A549 (cell line): ENCODE data around the gene MINDY4. TPM values are rescaled to one million over a fixed set of nuclear protein-coding genes. Genes with fewer than 3 reads are reported as not detected.

Experiments
- ATAC-seq, 2 experiments: fragments of 200-7000 bp in 1 of 2; fragments of >200 bp in 1 of 2; cut with Nextera tagmentation in 1 of 2; cut with Tn5 transposase in 1 of 2; 3 replicates each; pipeline versions ENCODE4 v1.8.0 to v1.9.1; 2018 to 2020; ENCODE audit warnings: mild to moderate bottlenecking in 1 of 2, moderate library complexity in 1 of 2
- CTCF ChIA-PET: fragments of 300-600 bp; sonication (Branson Sonifier 250); formaldehyde crosslinking; extraction: SDS; loops from one replicate; lab custom pipeline; 2021; ENCODE audit warnings: antibody characterized with exemption, inconsistent platforms; lab: Yijun Ruan, JAX
- POLR2A ChIA-PET: fragments of 350-600 bp; formaldehyde crosslinking; extraction: SDS; loops from one replicate; lab custom pipeline; 2021; ENCODE audit warnings: antibody characterized with exemption, inconsistent platforms; lab: Yijun Ruan, JAX
- DNase-seq, 2 experiments: peaks; one replicate each; pipeline versions ENCODE4 v3.0.0 to v3.0.0-alpha.2; 2011 to 2016; ENCODE audit warnings: low read depth in 1 of 2, low spot score in 1 of 2
- FAIRE-seq: peaks from 2 replicates; lab custom pipeline; 2011; peaks lifted over from hg19 to GRCh38; lab: Jason Lieb, UNC
- H3K27ac ChIP-seq, 2 experiments: fragments of >200 bp; sonication (Bioruptor Twin); formaldehyde crosslinking; 3 replicates each; pipeline ENCODE4 v1.5.1; 2016 to 2017
- H3K4me1 ChIP-seq: fragments of >200 bp; sonication (Bioruptor Twin); formaldehyde crosslinking; 3 replicates; pipeline ENCODE4 v1.6.1; 2016
- H3K4me2 ChIP-seq: fragments of >200 bp; sonication (Bioruptor Twin); formaldehyde crosslinking; 3 replicates; pipeline ENCODE4 v1.6.1; 2016
- H3K4me3 ChIP-seq: fragments of >200 bp; sonication (Bioruptor Twin); formaldehyde crosslinking; 3 replicates; pipeline ENCODE4 v1.5.1; 2016
- H3K9me3 ChIP-seq: fragments of >200 bp; sonication (Bioruptor Twin); formaldehyde crosslinking; 3 replicates; pipeline ENCODE4 v1.6.1; 2016
- CBX2 ChIP-seq: fragments of 200-600 bp; sonication (generic); IDR thresholded peaks from 2 replicates; pipeline ENCODE4 v1.6.1; 2016; ENCODE audit warnings: low read depth, mild to moderate bottlenecking, borderline replicate concordance
- CHD2 ChIP-seq: fragments of 150-350 bp; IDR thresholded peaks from 2 replicates; pipeline ENCODE4 v1.6.1; 2014; ENCODE audit warnings: low read length; ENCODE audit not compliant: partially characterized antibody
- EHF ChIP-seq: fragments of 250-450 bp; sonication (Bioruptor Pico); IDR thresholded peaks from 2 replicates; pipeline ENCODE4 v1.5.0; 2020; ENCODE audit warnings: mild to moderate bottlenecking
- EHMT2 ChIP-seq: fragments of 200-600 bp; sonication (generic); IDR thresholded peaks from 2 replicates; pipeline ENCODE4 v1.6.1; 2016; ENCODE audit warnings: antibody characterized with exemption, low read depth, mild to moderate bottlenecking, moderate library complexity
- ESRRA ChIP-seq: fragments of 150-350 bp; IDR thresholded peaks from 2 replicates; pipeline ENCODE4 v1.6.1; 2014; ENCODE audit warnings: mild to moderate bottlenecking, low read length, borderline replicate concordance
- FOSL2 ChIP-seq, 2 experiments: fragments of 450-650 bp in 1 of 2; fragments of >200 bp in 1 of 2; sonication (Bioruptor Twin) in 1 of 2; formaldehyde crosslinking; IDR thresholded peaks; 2 replicates each; pipeline versions ENCODE4 v1.5.0 to v1.6.1; 2016 to 2020; ENCODE audit warnings: mild to moderate bottlenecking in 1 of 2, moderate library complexity in 1 of 2
- FOXS1 ChIP-seq: fragments of 250-450 bp; sonication (Bioruptor Pico); IDR thresholded peaks from 2 replicates; pipeline ENCODE4 v1.5.0; 2020; ENCODE audit warnings: mild to moderate bottlenecking, moderate library complexity
- HOXB13 ChIP-seq: fragments of 250-450 bp; sonication (Bioruptor Pico); IDR thresholded peaks from 2 replicates; pipeline ENCODE4 v1.5.0; 2020; ENCODE audit warnings: low read depth, mild to moderate bottlenecking, moderate library complexity
- HOXB5 ChIP-seq: fragments of 250-450 bp; sonication (Bioruptor Pico); IDR thresholded peaks from 2 replicates; pipeline ENCODE4 v1.5.0; 2020; ENCODE audit warnings: mild to moderate bottlenecking, moderate library complexity
- KDM1A ChIP-seq: fragments of 200-600 bp; sonication (generic); IDR thresholded peaks from 2 replicates; pipeline ENCODE4 v1.6.1; 2016; ENCODE audit warnings: low read depth, mild to moderate bottlenecking
- MAFK ChIP-seq: fragments of 450-650 bp; IDR thresholded peaks from 2 replicates; pipeline ENCODE4 v1.6.1; 2014; ENCODE audit not compliant: partially characterized antibody
- MAZ ChIP-seq: fragments of 150-350 bp; IDR thresholded peaks from 2 replicates; pipeline ENCODE4 v1.6.1; 2014; ENCODE audit warnings: antibody characterized with exemption, low read depth, low read length, borderline replicate concordance
- MYC ChIP-seq: IDR thresholded peaks from 2 replicates; pipeline ENCODE4 v1.6.1; 2012; ENCODE audit warnings: mild to moderate bottlenecking, inconsistent platforms, low read length, improper control_type of control experiment, borderline replicate concordance
- NFE2L2 ChIP-seq: fragments of 150-350 bp; conservative IDR thresholded peaks from 2 replicates; pipeline ENCODE4 v1.6.1; 2014; ENCODE audit warnings: low read length
- NPAS2 ChIP-seq: fragments of 250-450 bp; sonication (Bioruptor Pico); IDR thresholded peaks from 2 replicates; pipeline ENCODE4 v1.8.0; 2022; ENCODE audit warnings: mild to moderate bottlenecking, moderate library complexity, borderline replicate concordance
- PHF8 ChIP-seq: fragments of 200-600 bp; sonication (generic); IDR thresholded peaks from 2 replicates; pipeline ENCODE4 v1.6.1; 2016; ENCODE audit warnings: low read depth, mild to moderate bottlenecking, antibody characterized with exemption, moderate library complexity, borderline replicate concordance
- POLR2A ChIP-seq: IDR thresholded peaks from 2 replicates; pipeline ENCODE4 v1.6.1; 2012; ENCODE audit warnings: mild to moderate bottlenecking, low read length
- POLR2AphosphoS2 ChIP-seq: conservative IDR thresholded peaks from 2 replicates; pipeline ENCODE4 v1.6.1; 2012; ENCODE audit warnings: low read length, improper control_type of control experiment, inconsistent platforms
- RAD21 ChIP-seq, 2 experiments: fragments of >200 bp in 1 of 2; sonication (Bioruptor Twin) in 1 of 2; formaldehyde crosslinking in 1 of 2; IDR thresholded peaks in 1 of 2; conservative IDR thresholded peaks in 1 of 2; 2 replicates in 1 of 2; 3 replicates in 1 of 2; pipeline ENCODE4 v1.6.1; 2012 to 2018; ENCODE audit warnings: inconsistent platforms in 1 of 2
- RARB ChIP-seq: fragments of 250-450 bp; sonication (Bioruptor Pico); IDR thresholded peaks from 2 replicates; pipeline ENCODE4 v1.8.0; 2021; ENCODE audit warnings: mild to moderate bottlenecking, moderate library complexity
- RFX5 ChIP-seq: fragments of 450-650 bp; IDR thresholded peaks from 2 replicates; pipeline ENCODE4 v1.7.1; 2014; ENCODE audit warnings: antibody characterized with exemption, mild to moderate bottlenecking, moderate library complexity
- TFCP2L1 ChIP-seq: fragments of 250-450 bp; sonication (Bioruptor Pico); IDR thresholded peaks from 2 replicates; pipeline ENCODE4 v1.5.0; 2021; ENCODE audit warnings: mild to moderate bottlenecking
- TP53 ChIP-seq: fragments of 250-450 bp; sonication (Bioruptor Pico); IDR thresholded peaks from 2 replicates; pipeline ENCODE4 v1.5.0; 2021; ENCODE audit warnings: mild to moderate bottlenecking, moderate library complexity
- ZC3H11A ChIP-seq: fragments of 450-650 bp; IDR thresholded peaks from 2 replicates; pipeline ENCODE4 v1.6.1; 2014; ENCODE audit warnings: antibody characterized with exemption, mild to moderate bottlenecking
- ZSCAN20 ChIP-seq: fragments of 250-450 bp; sonication (Bioruptor Pico); IDR thresholded peaks from 2 replicates; pipeline ENCODE4 v1.8.0; 2022; ENCODE audit warnings: mild to moderate bottlenecking, moderate library complexity
- WGBS: methylation state at CpG from one replicate; pipeline ENCODE4 v1.1.6; 2017; ENCODE audit errors: missing lambda C conversion rate; 5-methylcytosine and 5-hydroxymethylcytosine counted together
- polyA plus RNA-seq, 4 experiments: library from polyadenylated mRNA; depleted of rRNA in 3 of 4; stranded (reverse); fragments of >200 nt; fragmentation: RNase III in 1 of 4; extraction: RNeasy Plus Mini Kit Qiagen cat#74134 plus additional on column Dnase treatment in 1 of 4; gene quantifications; 2 replicates in 3 of 4; 3 replicates in 1 of 4; pipeline ENCODE4 v1.2.3, GENCODE V29; 2011 to 2017
- TF ChIP-seq, protein P1 (sequence below): fragments of 250-450 bp; sonication (Bioruptor Pico); IDR thresholded peaks from 2 replicates; pipeline ENCODE4 v1.5.0; 2020; ENCODE audit warnings: low read depth, mild to moderate bottlenecking, moderate library complexity

The MINDY4 gene
- polyA plus RNA-seq, 2 of the 4 experiments (the other 2 are of a cell fraction) = 1.8 to 3.6 TPM

DNA sequence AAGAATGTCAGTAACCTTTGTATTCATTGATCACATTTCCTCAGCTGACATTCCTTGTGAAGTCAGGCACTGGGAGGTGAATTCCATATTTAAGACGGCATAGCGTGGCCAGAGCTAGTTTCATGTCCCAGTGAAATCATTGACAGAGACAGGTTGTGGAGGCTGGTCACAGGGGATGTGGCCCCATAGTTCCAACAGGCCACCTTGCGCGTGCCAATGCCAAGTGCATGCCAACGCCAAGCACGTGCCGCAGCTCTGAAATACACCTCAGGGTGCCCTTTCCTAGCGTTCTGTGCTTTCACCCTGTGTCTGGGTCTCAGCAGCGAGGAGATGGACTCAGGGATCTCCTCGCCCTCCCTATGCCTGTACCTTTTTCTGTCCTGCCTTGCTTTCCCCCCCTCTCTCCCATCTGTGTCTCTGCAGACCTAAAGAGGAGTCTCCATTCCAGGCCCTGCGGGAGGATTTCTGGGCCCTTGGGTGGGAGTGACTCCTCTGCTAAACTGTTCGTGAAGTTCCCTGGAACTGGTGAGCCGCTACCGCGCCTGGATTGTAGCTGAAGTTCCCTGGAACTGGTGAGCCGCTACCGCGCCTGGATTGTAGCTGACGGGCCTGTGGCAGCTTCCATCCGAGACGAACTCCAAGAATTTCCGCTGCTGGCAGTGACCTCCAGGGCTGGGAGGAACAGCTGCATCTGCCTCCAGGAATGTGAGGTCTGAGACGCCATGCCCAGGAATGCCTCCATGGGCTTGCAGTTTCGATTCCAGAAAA is 160.1 kb downstream of the MINDY4 start:
- Histone ChIP-seq H3K4me2 (no peak overlapping the region), H3K4me3 (no peak overlapping the region), H3K4me1 (no peaks in the 10 kb centered on the region), H3K9me3 (peaks cover 5% of the 10 kb centered on the region; the same call in 1 of the 3 replicates), H3K27ac (no peak overlapping the region)
- ChIA-PET CTCF (interaction anchor here (0.5 to 5.4 kb wide), 7 partner anchors 8 to 203 kb away, joined by 3 to 37 read pairs (median 3); no protein-coding TSS in a partner anchor), POLR2A (no interaction called here)
- WGBS = 78% methylated on average over 23 of the region's 24 CpGs
- FAIRE-seq (no peak), DNase-seq (no peak), ATAC-seq (no peak)
- TF ChIP-seq RARB (CRISPR knock-in tag) = no peak
- TF ChIP-seq RAD21 (conservative IDR thresholded peaks at IDR 0.05 in 1 of 2, IDR thresholded peaks at IDR 0.05 in 1 of 2) = no peak
- TF ChIP-seq FOSL2 (IDR thresholded peaks at IDR 0.05) = no peak
- no peak for TF ChIP-seq FOSL2 (CRISPR knock-in tag; IDR thresholded peaks at IDR 0.05)
- TF ChIP-seq KDM1A = no peak
- TF ChIP-seq TFCP2L1 (CRISPR knock-in tag) = no peak
- no peak for TF ChIP-seq ZSCAN20 (CRISPR knock-in tag)
- TF ChIP-seq CHD2 = no peak
- no peak for TF ChIP-seq ZC3H11A
- TF ChIP-seq EHMT2 = no peak
- no peak for TF ChIP-seq POLR2AphosphoS2
- TF ChIP-seq ESRRA = no peak
- TF ChIP-seq CBX2 = no peak
- no peak for TF ChIP-seq MAFK
- TF ChIP-seq HOXB5 = no peak
- TF ChIP-seq MYC = no peak
- TF ChIP-seq PHF8 = no peak
- TF ChIP-seq HOXB13 (CRISPR knock-in tag) = no peak
- TF ChIP-seq, protein P1, sequence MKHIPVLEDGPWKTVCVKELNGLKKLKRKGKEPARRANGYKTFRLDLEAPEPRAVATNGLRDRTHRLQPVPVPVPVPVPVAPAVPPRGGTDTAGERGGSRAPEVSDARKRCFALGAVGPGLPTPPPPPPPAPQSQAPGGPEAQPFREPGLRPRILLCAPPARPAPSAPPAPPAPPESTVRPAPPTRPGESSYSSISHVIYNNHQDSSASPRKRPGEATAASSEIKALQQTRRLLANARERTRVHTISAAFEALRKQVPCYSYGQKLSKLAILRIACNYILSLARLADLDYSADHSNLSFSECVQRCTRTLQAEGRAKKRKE (CRISPR knock-in tag) = no peak
- TF ChIP-seq TP53 (CRISPR knock-in tag) = no peak
- no peak for TF ChIP-seq POLR2A

DNA sequence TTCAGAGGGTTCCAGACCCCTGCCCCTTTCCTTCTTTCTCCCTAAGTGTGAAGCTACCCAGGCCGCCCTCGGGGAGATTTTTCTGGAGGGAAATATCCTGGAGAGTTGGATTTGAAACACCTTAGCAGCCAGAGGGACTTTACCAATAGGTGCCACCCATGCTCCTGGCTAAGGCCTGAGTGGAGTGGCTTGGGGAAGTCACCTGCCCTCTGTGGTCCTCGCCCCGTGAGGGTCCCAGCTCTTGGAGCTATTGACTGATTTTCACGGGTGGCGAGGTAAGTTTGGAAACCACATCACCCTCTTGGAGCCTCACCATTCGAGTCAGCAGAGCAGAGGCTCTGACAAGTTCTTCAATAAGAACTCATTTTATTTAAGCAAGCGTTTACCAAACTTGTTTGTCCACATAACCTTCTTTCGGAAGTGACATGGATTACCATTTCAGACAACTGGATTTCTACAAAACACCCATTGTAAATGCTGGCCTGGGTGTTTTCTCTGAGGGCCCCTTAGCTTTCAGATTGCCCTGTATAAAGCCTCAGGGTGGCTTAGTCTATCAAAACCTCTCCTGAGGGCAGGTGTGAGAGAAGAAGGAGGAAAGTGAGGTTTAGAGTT is 160.8 kb downstream of the MINDY4 start:
- CTCF ChIA-PET = interaction anchor here (0.8 to 1.8 kb wide), 3 partner anchors 9 to 191 kb away, joined by 3 to 4 read pairs (median 3); no protein-coding TSS in a partner anchor
- Histone ChIP-seq H3K4me2 (no peak overlapping the region), H3K4me1 (no peaks in the 10 kb centered on the region), H3K4me3 (no peak overlapping the region), H3K9me3 (peaks cover 2% of the 10 kb centered on the region; the same call in 1 of the 3 replicates), H3K27ac (no peak overlapping the region)
- ATAC-seq (no peak), DNase-seq (no peak), FAIRE-seq (no peak)
- POLR2A ChIA-PET = no interaction called here
- TF ChIP-seq RFX5 = no peak
- no peak for TF ChIP-seq MYC
- no peak for TF ChIP-seq MAZ
- TF ChIP-seq HOXB13 (CRISPR knock-in tag) = no peak
- no peak for TF ChIP-seq NPAS2 (CRISPR knock-in tag)
- no peak for TF ChIP-seq NFE2L2
- no peak for TF ChIP-seq EHF (CRISPR knock-in tag)
- TF ChIP-seq HOXB5 = no peak
- TF ChIP-seq PHF8 = no peak
- TF ChIP-seq FOXS1 = no peak
- WGBS = 69% methylated on average over 9 of the region's 9 CpGs
